Lung (tissue), 12 donors: ENCODE measurements around the gene NOC4L. TPM values are rescaled to one million over a fixed set of nuclear protein-coding genes. Genes with fewer than 3 reads are reported as not detected.

Experiments
- ATAC-seq: fragments of 200-7000 bp; cut with Tn5 transposase; one replicate; pipeline ENCODE4 v1.9.1; 2020; ENCODE audit warnings: moderate number of reproducible peaks; ENCODE audit not compliant: insufficient read depth, low FRiP score
- DNase-seq, 3 donors: peaks; one replicate each; pipeline ENCODE4 v3.0.0-alpha.2; 2013 to 2017
- H3K27ac ChIP-seq, 2 donors: one replicate each; pipeline ENCODE4 v1.5.1; 2013; ENCODE audit warnings: mild to moderate bottlenecking in 2 of 2, moderate library complexity in 2 of 2, control low read depth in 1 of 2, inconsistent platforms in 1 of 2, low read depth in 1 of 2, low read length in 1 of 2
- H3K27me3 ChIP-seq, 3 donors: one replicate each; pipeline ENCODE4 v1.5.1; 2013; ENCODE audit warnings: low read length in 2 of 3; ENCODE audit not compliant: control insufficient read depth in 3 of 3, insufficient read depth in 3 of 3
- H3K36me3 ChIP-seq, 4 donors: one replicate each; pipeline ENCODE4 v1.5.1; 2013; ENCODE audit warnings: low read length in 4 of 4, mild to moderate bottlenecking in 1 of 4, moderate library complexity in 1 of 4; ENCODE audit not compliant: control insufficient read depth in 4 of 4, insufficient read depth in 4 of 4
- H3K4me1 ChIP-seq, 5 donors: one replicate each; pipeline ENCODE4 v1.5.1; 2013; ENCODE audit warnings: low read length in 5 of 5, mild to moderate bottlenecking in 2 of 5, moderate library complexity in 1 of 5; ENCODE audit not compliant: control insufficient read depth in 5 of 5, insufficient read depth in 5 of 5
- H3K4me3 ChIP-seq: one replicate; pipeline ENCODE4 v1.5.1; 2013; ENCODE audit warnings: mild to moderate bottlenecking, control low read depth, moderate library complexity
- H3K9ac ChIP-seq, 2 donors: one replicate each; pipeline ENCODE4 v1.5.1; 2013; ENCODE audit warnings: low read length in 2 of 2, control low read depth in 1 of 2; ENCODE audit not compliant: insufficient read depth in 1 of 2
- H3K9me3 ChIP-seq, 4 donors: one replicate each; pipeline ENCODE4 v1.5.1; 2013; ENCODE audit warnings: low read length in 3 of 4, mild to moderate bottlenecking in 1 of 4, moderate library complexity in 1 of 4; ENCODE audit not compliant: control insufficient read depth in 4 of 4, insufficient read depth in 3 of 4
- whole genome bisulfite sequencing, 2 donors: extraction: QIAGEN DNeasy Blood & Tissue Kit; methylation state at CpG; one replicate each; pipeline ENCODE4 v1.1.7; 2013; 5-methylcytosine and 5-hydroxymethylcytosine counted together
- polyA plus RNA-seq, 2 donors: library from polyadenylated mRNA; stranded (reverse); fragments of 200-250 nt; gene quantifications; one replicate each; pipeline ENCODE4 v1.2.1, GENCODE V29; 2013
- total RNA-seq, 2 donors: library from RNA; depleted of rRNA in 1 of 2; stranded (reverse); fragments of >200 nt in 1 of 2; gene quantifications; one replicate each; pipeline ENCODE4 v1.2.1, GENCODE V29; 2014 to 2021
- TF ChIP-seq, protein P1 (sequence below): IDR thresholded peaks from 2 replicates; pipeline ENCODE4 v1.5.1; 2012; ENCODE audit warnings: mild to moderate bottlenecking; ENCODE audit errors: control extremely low read depth, extremely low read depth
- donor health status: control.
- donor health status: control.
- donor health status: Bipolar disorder and iron deficiency.
- donor health status: healthy.
- donor health status: DM: yes; HTN: yes; CAD: no.

The NOC4L gene
- total and polyA plus RNA-seq, 4 donors: 6.3 to 27.8 (median 25.9) TPM

GRCh38 chr12:132105467-132105866 lies 38.8 kb upstream of the NOC4L start:
- Histone ChIP-seq H3K9me3 (peaks cover 0 to 2% (median 0%) of the 10 kb centered on the region in 4 donors), H3K4me1 (no peaks in the 10 kb centered on the region), H3K27ac (no peak overlapping the region), H3K36me3 (peaks cover 0 to 18% (median 10%) of the 10 kb centered on the region in 4 donors), H3K4me3 (no peak overlapping the region), H3K27me3 (no peaks in the 10 kb centered on the region), H3K9ac (no peak overlapping the region)
- WGBS, 2 donors: 91 to 98% methylated on average over 6 of the region's 6 CpGs
- no peak for DNase-seq
- TF ChIP-seq, protein P1, sequence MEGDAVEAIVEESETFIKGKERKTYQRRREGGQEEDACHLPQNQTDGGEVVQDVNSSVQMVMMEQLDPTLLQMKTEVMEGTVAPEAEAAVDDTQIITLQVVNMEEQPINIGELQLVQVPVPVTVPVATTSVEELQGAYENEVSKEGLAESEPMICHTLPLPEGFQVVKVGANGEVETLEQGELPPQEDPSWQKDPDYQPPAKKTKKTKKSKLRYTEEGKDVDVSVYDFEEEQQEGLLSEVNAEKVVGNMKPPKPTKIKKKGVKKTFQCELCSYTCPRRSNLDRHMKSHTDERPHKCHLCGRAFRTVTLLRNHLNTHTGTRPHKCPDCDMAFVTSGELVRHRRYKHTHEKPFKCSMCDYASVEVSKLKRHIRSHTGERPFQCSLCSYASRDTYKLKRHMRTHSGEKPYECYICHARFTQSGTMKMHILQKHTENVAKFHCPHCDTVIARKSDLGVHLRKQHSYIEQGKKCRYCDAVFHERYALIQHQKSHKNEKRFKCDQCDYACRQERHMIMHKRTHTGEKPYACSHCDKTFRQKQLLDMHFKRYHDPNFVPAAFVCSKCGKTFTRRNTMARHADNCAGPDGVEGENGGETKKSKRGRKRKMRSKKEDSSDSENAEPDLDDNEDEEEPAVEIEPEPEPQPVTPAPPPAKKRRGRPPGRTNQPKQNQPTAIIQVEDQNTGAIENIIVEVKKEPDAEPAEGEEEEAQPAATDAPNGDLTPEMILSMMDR: no peak
- no peak for ATAC-seq

- H3K27me3 ChIP-seq: no peaks in the 10 kb centered on the region
- no peak overlapping the region for H3K27ac ChIP-seq
- 98% methylated on average over 7 of the region's 7 CpGs for WGBS, 2 donors
- no peak for ATAC-seq
- H3K9ac ChIP-seq: no peak overlapping the region
- H3K4me1 ChIP-seq: no peaks in the 10 kb centered on the region
- DNase-seq: no peak
- H3K36me3 ChIP-seq: peaks cover 0 to 26% (median 13%) of the 10 kb centered on the region in 4 donors
- H3K9me3 ChIP-seq: peaks cover 0 to 2% (median 0%) of the 10 kb centered on the region in 4 donors
- TF ChIP-seq, protein P1: no peak
- no peak overlapping the region for H3K4me3 ChIP-seq
Observed at GRCh38 chr12:132106921-132107320, 37.3 kb upstream of the NOC4L start.

DNA sequence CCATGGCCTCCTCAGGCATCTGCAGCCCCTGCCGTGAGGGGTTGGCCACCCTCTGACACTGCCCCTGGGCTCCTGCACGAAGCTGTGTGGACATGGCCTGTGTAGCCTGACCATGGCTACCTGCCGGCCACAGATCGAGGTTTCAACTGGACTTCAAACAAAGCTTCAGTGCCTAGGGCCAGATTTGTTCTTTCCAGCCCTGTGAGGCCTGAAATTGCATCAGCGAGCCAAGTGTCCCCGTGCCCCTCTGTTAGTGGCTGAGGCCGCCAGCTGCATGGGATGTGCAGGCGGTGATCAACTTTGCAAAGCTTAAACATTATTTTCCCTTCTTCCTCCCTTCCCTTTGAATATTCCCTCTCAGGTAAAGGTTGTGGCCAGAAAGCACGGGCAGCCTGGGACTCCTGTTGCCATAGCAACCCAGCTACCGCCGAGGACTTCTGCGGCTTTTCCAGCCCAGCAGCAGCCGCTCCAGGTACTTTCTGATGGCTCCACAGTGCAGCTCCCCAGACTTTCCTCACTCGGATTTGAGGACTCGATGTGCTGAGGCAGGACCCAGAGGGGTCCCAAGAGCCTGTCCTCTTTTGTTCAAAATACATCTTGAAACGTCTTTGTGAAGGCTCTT lies 35.9 kb upstream of the NOC4L start:
- TF ChIP-seq, protein P1: no peak
- 86 to 89% methylated on average over 16 of the region's 16 CpGs for WGBS, 2 donors
- Histone ChIP-seq H3K4me1 (no peaks in the 10 kb centered on the region), H3K9me3 (peaks cover 0 to 2% (median 0%) of the 10 kb centered on the region in 4 donors), H3K27ac (no peak overlapping the region), H3K4me3 (no peak overlapping the region), H3K9ac (no peak overlapping the region), H3K36me3 (peaks cover 0 to 27% (median 14%) of the 10 kb centered on the region in 4 donors), H3K27me3 (no peaks in the 10 kb centered on the region)
- DNase-seq: peak in 1 of 3 donors; percentile 1
- ATAC-seq: no peak

DNA sequence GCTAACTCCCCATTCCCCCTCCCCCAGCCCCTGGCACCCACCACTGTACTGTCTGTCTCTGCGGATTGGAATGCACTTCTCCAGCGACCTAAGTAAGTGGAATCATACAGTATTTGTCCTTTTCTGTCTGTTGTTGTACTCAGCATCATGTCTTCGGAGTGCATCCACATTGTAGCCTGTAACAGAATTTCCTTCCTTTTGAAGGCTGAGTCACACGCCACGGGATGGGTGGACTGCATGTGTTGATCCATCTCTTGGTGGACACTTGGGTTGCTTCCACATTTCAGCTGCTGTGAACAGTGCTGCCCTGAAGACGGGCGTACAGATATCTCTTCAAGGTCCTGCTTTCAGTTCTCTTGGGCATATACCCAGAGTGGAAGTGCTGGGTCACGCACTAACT lies 34.5 kb upstream of the NOC4L start:
- WGBS, 2 donors: 81 to 89% methylated on average over 8 of the region's 8 CpGs
- H3K27me3 ChIP-seq: no peaks in the 10 kb centered on the region
- H3K9ac ChIP-seq: no peak overlapping the region
- TF ChIP-seq, protein P1: no peak
- no peak for DNase-seq
- H3K4me1 ChIP-seq: no peaks in the 10 kb centered on the region
- ATAC-seq: no peak
- H3K36me3 ChIP-seq: peaks cover 4 to 33% (median 15%) of the 10 kb centered on the region in 4 donors
- no peak overlapping the region for H3K4me3 ChIP-seq
- no peaks in the 10 kb centered on the region for H3K9me3 ChIP-seq
- no peak overlapping the region for H3K27ac ChIP-seq
